ENCODE results near the gene SHISA9.

SHISA9 gene

GRCh38 chr16:13138528-13138927 lies 237.1 kb downstream of the SHISA9 start:
- no peaks in the 10 kb centered on the region for H4K20me1 ChIP-seq (ENCODE audit: insufficient read depth, low read length)
- H3K9ac ChIP-seq (ENCODE audit: low read length) = no peak overlapping the region
- TF ChIP-seq EZH2phosphoT487 (IDR thresholded peaks at IDR 0.05; ENCODE audit: low read depth) = no peak
- TF ChIP-seq CTCF (IDR thresholded peaks at IDR 0.05; ENCODE audit: low read depth, low read length) = no peak

GRCh38 chr16:13139661-13140241 lies 238.4 kb downstream of the SHISA9 start:
- Histone ChIP-seq H2AFZ (ENCODE audit: low read depth, low read length) (no peak overlapping the region), H3K4me1 (ENCODE audit: low read length) (no peaks in the 10 kb centered on the region), H3K4me2 (ENCODE audit: low read length) (no peak overlapping the region), H4K20me1 (ENCODE audit: insufficient read depth, low read length) (no peaks in the 10 kb centered on the region), H3K36me3 (replicated peaks; ENCODE audit: low read depth, low read length) (no peaks in the 10 kb centered on the region), H3K9ac (ENCODE audit: low read length) (no peak overlapping the region), H3K9me3 (ENCODE audit: insufficient read depth, low read length) (no peaks in the 10 kb centered on the region), H3K27ac (ENCODE audit: low read length) (no peak overlapping the region), H3K79me2 (ENCODE audit: low read length) (no peaks in the 10 kb centered on the region), H3K27me3 (ENCODE audit: low read depth, low read length) (no peaks in the 10 kb centered on the region; the same call in 1 of the 2 replicates), H3K4me3 (ENCODE audit: low read length) (no peak overlapping the region)
- no peak for TF ChIP-seq CTCF (IDR thresholded peaks at IDR 0.05; ENCODE audit: low read depth, low read length)
- TF ChIP-seq EZH2phosphoT487 (IDR thresholded peaks at IDR 0.05; ENCODE audit: low read depth) = no peak

More at GRCh38 chr16:13138528-13138927, 237.1 kb downstream of the SHISA9 start:
- Histone ChIP-seq H3K79me2 (ENCODE audit: low read length) (no peaks in the 10 kb centered on the region), H2AFZ (ENCODE audit: low read depth, low read length) (no peak overlapping the region), H3K36me3 (replicated peaks; ENCODE audit: low read depth, low read length) (no peaks in the 10 kb centered on the region), H3K9me3 (ENCODE audit: insufficient read depth, low read length) (no peaks in the 10 kb centered on the region), H3K27ac (ENCODE audit: low read length) (no peak overlapping the region), H3K27me3 (ENCODE audit: low read depth, low read length) (no peaks in the 10 kb centered on the region; the same call in 1 of the 2 replicates), H3K4me1 (ENCODE audit: low read length) (no peaks in the 10 kb centered on the region), H3K4me3 (ENCODE audit: low read length) (no peak overlapping the region), H3K4me2 (ENCODE audit: low read length) (no peak overlapping the region)

- Histone ChIP-seq H3K79me2 (ENCODE audit: low read length) (no peaks in the 10 kb centered on the region), H4K20me1 (ENCODE audit: insufficient read depth, low read length) (no peaks in the 10 kb centered on the region), H2AFZ (ENCODE audit: low read depth, low read length) (no peak overlapping the region), H3K9me3 (ENCODE audit: insufficient read depth, low read length) (no peaks in the 10 kb centered on the region), H3K9ac (ENCODE audit: low read length) (no peak overlapping the region), H3K27ac (ENCODE audit: low read length) (no peak overlapping the region), H3K4me3 (ENCODE audit: low read length) (no peak overlapping the region), H3K27me3 (ENCODE audit: low read depth, low read length) (no peaks in the 10 kb centered on the region), H3K4me1 (ENCODE audit: low read length) (no peaks in the 10 kb centered on the region), H3K36me3 (replicated peaks; ENCODE audit: low read depth, low read length) (no peaks in the 10 kb centered on the region), H3K4me2 (ENCODE audit: low read length) (no peak overlapping the region)
- TF ChIP-seq CTCF (IDR thresholded peaks at IDR 0.05; ENCODE audit: low read depth, low read length) = no peak
- TF ChIP-seq EZH2phosphoT487 (IDR thresholded peaks at IDR 0.05; ENCODE audit: low read depth) = no peak
Observed at GRCh38 chr16:13143551-13143950, 242.2 kb downstream of the SHISA9 start.

- Histone ChIP-seq H4K20me1 (ENCODE audit: insufficient read depth, low read length) (no peaks in the 10 kb centered on the region), H3K9ac (ENCODE audit: low read length) (no peak overlapping the region), H3K9me3 (ENCODE audit: insufficient read depth, low read length) (no peaks in the 10 kb centered on the region), H2AFZ (ENCODE audit: low read depth, low read length) (no peak overlapping the region), H3K27ac (ENCODE audit: low read length) (no peak overlapping the region), H3K36me3 (replicated peaks; ENCODE audit: low read depth, low read length) (no peaks in the 10 kb centered on the region), H3K4me3 (ENCODE audit: low read length) (no peak overlapping the region), H3K4me1 (ENCODE audit: low read length) (no peaks in the 10 kb centered on the region), H3K4me2 (ENCODE audit: low read length) (no peak overlapping the region), H3K79me2 (ENCODE audit: low read length) (no peaks in the 10 kb centered on the region), H3K27me3 (ENCODE audit: low read depth, low read length) (no peaks in the 10 kb centered on the region)
- TF ChIP-seq EZH2phosphoT487 (IDR thresholded peaks at IDR 0.05; ENCODE audit: low read depth) (no peak), CTCF (IDR thresholded peaks at IDR 0.05; ENCODE audit: low read depth, low read length) (no peak)
Observed at GRCh38 chr16:13146829-13147228, 245.4 kb downstream of the SHISA9 start.
